Measurements from ENCODE around the gene FLOT2. TPM values are rescaled to one million over a fixed set of nuclear protein-coding genes. Genes with fewer than 3 reads are reported as not detected.
"Not testable (repeated sequence)": the region's sequence is repeated elsewhere in the genome, so short reads cannot be mapped to it uniquely, and the experiment has no call there.

The FLOT2 gene
- total RNA-seq, 4 donors from 2014 or later: 21.7 to 53.6 (median 41.9) TPM

GRCh38 chr17:28937044-28937729 lies 39.7 kb upstream of the FLOT2 start:
- Histone ChIP-seq H3K36me3 (no peaks in the 10 kb centered on the region), H3K4me1 (peaks cover 0 to 34% (median 4%) of the 10 kb centered on the region in 4 donors), H3K9me3 (no peaks in the 10 kb centered on the region), H3K4me3 (no peak overlapping the region), H3K27me3 (no peaks in the 10 kb centered on the region), H3K27ac (peak overlapping the region in 2 of 4 donors; percentile 2 to 27)
- TF ChIP-seq CTCF (IDR thresholded peaks at IDR 0.05): no peak
- no peak for TF ChIP-seq POLR2A (IDR thresholded peaks at IDR 0.05)
- no peak for DNase-seq

- no peak overlapping the region for H3K27ac ChIP-seq
- H3K9me3 ChIP-seq: no peaks in the 10 kb centered on the region
- H3K36me3 ChIP-seq: no peaks in the 10 kb centered on the region
- no peaks in the 10 kb centered on the region for H3K27me3 ChIP-seq
- H3K4me3 ChIP-seq: no peak overlapping the region
- TF ChIP-seq CTCF (IDR thresholded peaks at IDR 0.05) (no peak), POLR2A (IDR thresholded peaks at IDR 0.05) (no peak)
- no peak for DNase-seq
- peaks cover 0 to 34% (median 4%) of the 10 kb centered on the region in 4 donors for H3K4me1 ChIP-seq
These were observed 38.4 kb upstream of the FLOT2 start for GRCh38 chr17:28935744-28936460.

GRCh38 chr17:28934508-28934907 lies 37.0 kb upstream of the FLOT2 start:
- H3K36me3 ChIP-seq, H3K27me3 ChIP-seq, H3K9me3 ChIP-seq, H3K4me3 ChIP-seq, DNase-seq, H3K27ac ChIP-seq: not testable (repeated sequence)
- peaks cover 0 to 34% (median 4%) of the 10 kb centered on the region in 4 donors for H3K4me1 ChIP-seq

GRCh38 chr17:28929787-28930186 lies 32.3 kb upstream of the FLOT2 start:
- Histone ChIP-seq H3K27ac (no peak overlapping the region), H3K4me3 (no peak overlapping the region), H3K27me3 (no peaks in the 10 kb centered on the region), H3K36me3 (peaks cover 0 to 15% (median 0%) of the 10 kb centered on the region in 3 donors), H3K4me1 (peaks cover 0 to 15% (median 0%) of the 10 kb centered on the region in 4 donors), H3K9me3 (no peaks in the 10 kb centered on the region)
- no peak for DNase-seq
- TF ChIP-seq CTCF (IDR thresholded peaks at IDR 0.05) (no peak), POLR2A (IDR thresholded peaks at IDR 0.05) (no peak)

DNA sequence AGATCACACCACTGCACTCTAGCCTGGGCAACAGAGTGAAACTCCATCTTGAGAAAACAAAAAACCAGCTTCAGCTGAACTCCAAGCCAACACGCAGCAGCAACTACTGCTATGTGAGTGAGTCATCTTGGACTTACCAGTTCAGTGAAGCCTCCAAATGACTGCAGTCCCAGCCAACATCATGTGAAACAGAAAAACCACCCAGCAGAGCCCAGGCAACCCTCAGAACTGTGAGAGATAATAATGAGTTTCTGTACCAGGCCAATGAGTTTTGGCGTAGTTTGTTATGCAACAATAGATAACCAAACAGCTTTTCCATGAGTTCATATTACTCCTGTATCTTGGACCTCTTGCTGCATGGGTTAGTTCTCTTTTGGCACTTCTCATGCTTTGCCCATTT lies 30.5 kb upstream of the FLOT2 start:
- H3K27ac ChIP-seq: peak overlapping the region in 1 of 4 donors; percentile 81

More for the DNA sequence above, 30.5 kb upstream of the FLOT2 start:
- no peak for DNase-seq
- H3K4me1 ChIP-seq: peaks cover 0 to 17% (median 0%) of the 10 kb centered on the region in 4 donors
- no peaks in the 10 kb centered on the region for H3K9me3 ChIP-seq
- TF ChIP-seq POLR2A (IDR thresholded peaks at IDR 0.05): no peak
- TF ChIP-seq CTCF (IDR thresholded peaks at IDR 0.05): no peak
- peaks cover 0 to 29% (median 0%) of the 10 kb centered on the region in 3 donors for H3K36me3 ChIP-seq
- H3K4me3 ChIP-seq: no peak overlapping the region
- H3K27me3 ChIP-seq: no peaks in the 10 kb centered on the region
